ENCODE measurements around the gene RIMBP2.

Gene RIMBP2

DNA sequence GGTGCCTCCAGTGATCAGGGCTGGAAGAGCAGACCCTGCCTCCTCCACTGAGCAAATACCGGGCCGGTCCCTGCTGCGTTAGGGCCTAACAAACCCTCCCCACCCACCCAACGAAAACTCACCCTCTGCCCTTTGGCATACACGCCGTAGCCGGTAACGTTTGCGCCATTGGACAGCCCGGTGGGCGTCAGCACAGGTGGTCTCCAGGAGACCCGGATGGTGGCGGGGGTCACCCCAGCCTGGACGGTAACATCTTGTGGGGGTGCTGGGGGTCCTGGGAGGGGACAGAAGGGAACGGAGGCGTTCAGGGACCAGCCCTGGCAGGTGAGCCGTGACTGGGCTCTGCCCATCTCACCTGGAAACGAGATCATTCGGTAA, 277.9 kb downstream of the RIMBP2 start:
- no peak for DNase-seq (ENCODE audit: low read depth)

DNA sequence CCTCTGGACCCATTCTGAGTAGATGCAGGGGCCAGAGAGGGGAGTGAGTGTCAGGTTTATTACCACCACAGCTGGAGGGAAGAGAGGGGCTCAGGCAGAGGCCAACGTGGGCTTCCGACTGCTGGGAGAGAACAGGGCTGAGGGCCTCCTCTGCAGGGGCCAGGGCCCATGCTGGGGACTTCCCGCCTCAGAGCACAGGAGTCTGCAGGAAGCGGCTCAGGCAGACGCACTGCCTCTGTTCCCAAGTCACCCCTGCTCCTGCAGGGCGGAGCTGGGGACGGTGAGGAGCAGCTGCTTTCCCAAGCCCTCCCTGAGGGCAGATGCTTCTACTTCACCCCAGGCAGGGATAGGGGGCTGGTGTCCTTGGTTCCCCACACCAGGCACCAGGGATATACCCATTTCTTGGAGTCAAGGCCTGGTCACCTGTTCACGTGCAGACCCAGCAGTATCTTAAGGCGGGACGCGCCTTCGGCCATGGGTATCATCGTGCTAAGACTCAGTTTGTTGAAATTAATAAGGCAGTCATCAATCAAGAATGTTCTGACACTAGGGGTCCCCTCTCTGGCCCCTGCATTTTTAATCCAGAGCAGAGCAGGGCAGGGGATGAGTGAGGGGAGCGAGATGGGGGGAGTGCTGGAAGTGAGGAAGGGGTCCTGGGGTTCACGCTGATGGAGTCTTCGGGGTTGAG, 278.4 kb downstream of the RIMBP2 start:
- DNase-seq (ENCODE audit: low read depth) = no peak

DNA sequence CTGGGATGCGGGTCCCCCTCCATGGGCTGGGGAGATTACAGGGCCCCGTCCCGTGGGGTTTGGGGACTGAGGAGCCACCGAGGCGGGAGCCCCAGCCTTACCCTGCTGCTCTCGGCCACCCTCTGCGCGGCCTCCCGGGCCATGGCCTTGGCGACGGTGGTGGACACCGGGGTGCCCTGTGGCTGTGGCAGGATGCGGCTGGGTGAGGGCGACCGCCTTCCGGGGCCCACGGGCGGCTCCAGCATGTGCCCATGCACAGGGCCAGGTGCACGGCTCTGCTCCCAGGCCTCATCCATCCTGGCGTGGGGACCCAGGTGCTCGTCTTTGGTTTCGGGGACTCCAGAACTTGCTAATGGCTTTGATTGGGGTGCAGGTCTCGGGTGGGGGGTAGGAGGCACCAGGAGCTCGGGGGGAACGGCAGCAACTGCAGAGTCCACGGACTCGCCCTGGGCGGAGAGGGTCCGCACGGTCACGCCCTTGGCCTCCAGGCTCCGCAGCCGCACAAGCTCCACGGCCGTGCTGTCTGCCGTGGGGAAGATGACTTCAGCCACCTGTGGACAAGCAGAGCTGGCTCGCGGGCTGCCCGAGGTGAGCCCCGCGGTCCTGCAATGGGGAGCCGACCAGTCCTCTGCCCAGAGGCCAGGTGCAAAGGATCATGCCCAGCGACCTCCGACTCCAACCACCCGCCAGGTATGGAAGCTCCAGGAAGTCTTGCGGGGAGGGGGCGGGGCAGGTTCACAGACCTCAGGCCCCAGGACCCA, 279.2 kb downstream of the RIMBP2 start:
- DNase-seq (ENCODE audit: low read depth) = no peak

DNA sequence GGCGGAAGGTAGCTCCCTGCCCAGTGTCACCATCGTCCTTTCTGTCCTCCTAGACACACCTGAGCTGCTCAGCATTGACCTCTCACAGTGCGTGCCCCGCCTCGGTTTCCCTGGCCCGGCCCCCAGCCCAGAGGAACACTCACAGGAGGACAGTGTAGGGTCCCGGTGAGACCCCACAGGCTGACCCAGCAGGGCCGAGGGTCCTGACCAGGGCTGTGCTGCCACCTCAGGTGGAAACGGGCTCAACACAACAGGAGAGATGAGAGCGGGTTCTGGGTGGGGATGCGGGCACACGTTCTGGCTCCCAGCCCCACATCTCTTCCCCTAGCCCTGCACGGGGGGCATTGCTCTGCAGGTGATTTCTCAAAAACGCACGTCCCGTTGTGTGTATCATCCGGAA, 280.3 kb downstream of the RIMBP2 start:
- DNase-seq (ENCODE audit: low read depth) = no peak

DNA sequence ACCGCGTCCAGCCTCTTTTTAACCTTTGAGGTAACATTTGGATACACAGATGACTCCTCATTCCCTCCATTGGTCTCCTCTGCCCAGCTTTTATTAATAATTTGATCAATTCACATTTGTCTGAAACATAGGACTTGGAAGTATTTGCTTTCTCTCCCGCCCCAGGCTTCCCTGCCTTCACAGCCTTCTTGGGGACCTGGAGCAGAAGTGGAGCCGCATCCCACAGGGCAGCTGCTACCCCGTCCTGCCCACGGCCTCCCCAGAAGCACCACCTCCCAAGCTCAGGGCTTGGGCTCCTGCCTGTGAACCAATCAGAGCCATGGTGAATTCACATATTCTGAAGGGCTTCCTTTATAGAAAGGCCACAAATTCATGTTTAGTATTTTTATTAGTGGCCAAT, 280.8 kb downstream of the RIMBP2 start:
- no peak for DNase-seq (ENCODE audit: low read depth)

- DNase-seq (ENCODE audit: low read depth) = no peak
These were observed 281.5 kb downstream of the RIMBP2 start for GRCh38 chr12:130434560-130434959.

DNA sequence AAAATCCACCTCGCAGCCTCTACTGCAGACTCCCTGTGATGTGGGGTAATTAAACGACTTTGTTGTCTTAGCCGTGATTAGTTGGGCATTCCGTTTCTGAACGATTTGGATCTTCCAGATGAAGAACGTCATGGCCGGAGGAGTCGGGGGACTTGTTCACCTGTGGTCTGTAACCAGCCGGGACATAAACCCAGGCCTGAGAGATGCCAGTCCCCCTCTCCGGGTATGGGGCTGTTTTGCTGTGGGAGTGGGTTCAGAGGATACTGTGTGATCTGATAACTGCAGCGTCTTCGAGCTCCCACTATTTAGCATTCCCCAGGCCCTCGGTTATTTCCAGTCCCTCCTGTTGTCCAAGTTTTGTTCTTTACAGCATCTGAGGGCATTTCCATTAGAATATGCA, 282.3 kb downstream of the RIMBP2 start:
- no peak for DNase-seq (ENCODE audit: low read depth)

DNA sequence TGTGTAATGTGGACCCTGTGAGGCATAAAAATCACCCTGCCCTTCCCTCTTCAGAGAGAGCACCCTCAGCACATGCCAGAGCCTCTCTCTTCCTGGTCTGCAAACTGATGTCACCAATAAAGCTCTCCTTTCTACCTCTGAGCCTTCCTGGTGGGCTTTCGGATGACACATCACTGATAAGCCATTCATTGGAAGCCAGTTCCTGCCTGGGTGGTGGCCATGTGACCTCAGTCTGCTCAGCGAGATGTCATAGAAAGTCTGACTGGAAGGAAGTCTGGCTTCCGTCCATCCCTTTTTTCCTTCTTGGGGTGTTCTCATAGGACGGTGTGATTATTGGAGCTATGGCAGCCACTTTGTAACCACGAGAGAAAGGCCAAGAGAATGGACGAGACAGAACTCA, 282.7 kb downstream of the RIMBP2 start:
- no peak for DNase-seq (ENCODE audit: low read depth)

- no peak for DNase-seq (ENCODE audit: low read depth)
These were observed 284.9 kb downstream of the RIMBP2 start for GRCh38 chr12:130431176-130431575.

DNA sequence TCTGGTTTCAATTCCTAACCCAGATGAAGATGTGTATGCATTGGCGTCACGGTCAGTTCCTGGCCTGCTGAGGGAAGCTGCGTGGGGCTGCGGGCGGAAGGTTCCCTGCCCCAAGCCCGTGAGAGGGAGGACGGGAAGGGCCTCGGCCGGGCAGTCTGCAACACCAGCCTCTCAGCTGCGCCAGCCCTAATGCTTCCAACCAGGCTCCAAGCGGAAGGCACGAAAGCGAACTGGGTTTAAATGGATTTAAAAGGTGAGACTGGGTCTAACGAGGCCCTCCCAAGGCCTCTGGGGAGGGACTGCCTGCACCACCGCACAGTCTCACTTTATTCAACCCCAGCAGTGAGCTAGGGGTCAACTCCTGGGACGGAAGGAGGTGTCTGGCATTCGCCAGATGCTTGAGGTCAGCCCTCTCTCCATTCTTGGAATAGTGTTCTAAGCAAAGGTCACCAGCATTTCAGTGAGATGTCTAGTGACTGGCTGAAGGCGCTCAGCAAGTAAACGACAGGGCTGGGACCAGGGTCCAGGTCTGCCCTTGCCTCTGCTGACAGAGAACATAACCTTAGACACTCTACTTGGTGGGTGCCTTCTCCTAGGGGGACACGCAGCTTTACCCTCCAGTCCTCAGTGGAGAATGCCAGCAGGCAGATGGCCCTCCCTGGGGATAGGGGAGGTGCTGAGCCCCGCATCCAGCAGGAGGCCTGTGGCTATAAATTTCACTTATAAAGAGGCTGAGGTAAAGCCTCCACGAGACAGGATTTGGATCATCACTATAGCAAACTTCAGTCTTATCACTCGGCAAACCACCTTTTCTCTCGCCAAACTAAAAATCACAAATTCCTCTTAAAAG, 286.2 kb downstream of the RIMBP2 start:
- no peak for DNase-seq (ENCODE audit: low read depth)

GRCh38 chr12:130428116-130428515, 288.0 kb downstream of the RIMBP2 start:
- no peak for DNase-seq (ENCODE audit: low read depth)

DNA sequence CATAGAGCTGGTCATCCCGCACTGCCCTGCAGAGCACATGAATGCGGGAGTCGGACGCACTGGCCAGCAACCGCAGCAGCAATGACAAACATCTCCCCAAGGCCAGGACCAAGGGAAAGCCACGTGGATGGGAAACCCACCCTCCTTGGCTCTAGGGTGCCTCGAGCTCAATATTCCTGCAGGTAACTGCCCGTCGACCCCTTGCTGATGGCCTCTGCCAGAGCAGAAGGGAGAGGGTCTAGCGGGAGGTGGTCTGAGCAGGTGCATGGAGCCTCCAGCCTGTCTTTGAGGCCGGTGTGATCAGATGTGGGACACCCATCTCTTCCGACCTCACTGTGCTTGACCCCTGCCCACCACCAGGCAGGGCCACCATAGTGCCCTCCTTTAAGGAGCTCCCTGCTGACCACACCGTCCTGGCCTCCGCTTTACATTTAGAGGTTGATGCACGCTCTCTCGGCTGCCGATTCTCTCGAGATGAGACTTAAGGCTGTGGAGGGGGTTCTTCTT, 288.7 kb downstream of the RIMBP2 start:
- DNase-seq (ENCODE audit: low read depth) = no peak

DNA sequence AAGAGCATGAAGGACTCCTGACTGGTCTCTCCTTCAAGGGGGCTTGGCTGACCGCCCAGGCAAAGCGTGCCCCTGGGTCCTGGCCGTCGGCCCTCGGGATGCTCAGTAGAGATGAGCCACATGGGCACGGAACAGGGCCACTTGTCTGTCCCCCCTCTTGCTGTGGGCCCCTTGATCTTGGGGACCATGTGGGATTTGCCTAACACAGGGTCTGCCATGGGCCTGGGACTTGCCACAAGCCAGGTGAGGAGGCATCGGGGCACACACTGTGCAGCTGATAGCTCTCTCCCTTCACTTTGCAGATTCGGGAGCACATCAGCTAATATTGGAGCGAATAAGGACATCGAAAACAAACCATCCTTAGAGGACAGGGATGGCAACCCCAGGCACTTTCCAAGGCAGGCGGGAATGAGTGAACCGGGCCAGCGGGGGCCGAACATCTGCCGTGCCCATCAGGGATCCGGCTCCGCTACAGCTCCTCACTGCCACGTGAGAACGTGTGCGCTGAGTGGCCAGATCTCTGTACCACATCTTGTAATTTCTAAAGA, 290.3 kb downstream of the RIMBP2 start:
- no peak for DNase-seq (ENCODE audit: low read depth)

- DNase-seq (ENCODE audit: low read depth) = no peak
These were observed 291.0 kb downstream of the RIMBP2 start for GRCh38 chr12:130424858-130425697.

- no peak for DNase-seq (ENCODE audit: low read depth)
These were observed 291.9 kb downstream of the RIMBP2 start for GRCh38 chr12:130423991-130424857.

- DNase-seq (ENCODE audit: low read depth) = no peak
These were observed 293.0 kb downstream of the RIMBP2 start for GRCh38 chr12:130423136-130423535.

- DNase-seq (ENCODE audit: low read depth) = no peak
These were observed 293.4 kb downstream of the RIMBP2 start for GRCh38 chr12:130422676-130423075.

GRCh38 chr12:130421896-130422295, 294.2 kb downstream of the RIMBP2 start:
- DNase-seq (ENCODE audit: low read depth) = no peak

GRCh38 chr12:130420071-130420470, 296.0 kb downstream of the RIMBP2 start:
- DNase-seq (ENCODE audit: low read depth) = no peak

GRCh38 chr12:130419116-130419515, 297.0 kb downstream of the RIMBP2 start:
- DNase-seq (ENCODE audit: low read depth) = no peak
